AG10803 (cell line): ENCODE measurements around the gene TROAP.
"Not testable (repeated sequence)": the region's sequence is repeated elsewhere in the genome, so short reads cannot be mapped to it uniquely, and the experiment has no call there.

Source experiments
- DNase-seq: peaks from one replicate; pipeline ENCODE4 v3.0.0; 2010; ENCODE audit warnings: low read depth
- H3K4me3 ChIP-seq: 2 replicates; pipeline ENCODE4 v1.5.1; 2011; ENCODE audit warnings: mild to moderate bottlenecking, low read length, control low read depth
- TF ChIP-seq, protein P1 (sequence below): conservative IDR thresholded peaks from 2 replicates; pipeline ENCODE4 v1.5.1; 2011; ENCODE audit warnings: mild to moderate bottlenecking, low read length, control low read depth, inconsistent platforms

TROAP gene

DNA sequence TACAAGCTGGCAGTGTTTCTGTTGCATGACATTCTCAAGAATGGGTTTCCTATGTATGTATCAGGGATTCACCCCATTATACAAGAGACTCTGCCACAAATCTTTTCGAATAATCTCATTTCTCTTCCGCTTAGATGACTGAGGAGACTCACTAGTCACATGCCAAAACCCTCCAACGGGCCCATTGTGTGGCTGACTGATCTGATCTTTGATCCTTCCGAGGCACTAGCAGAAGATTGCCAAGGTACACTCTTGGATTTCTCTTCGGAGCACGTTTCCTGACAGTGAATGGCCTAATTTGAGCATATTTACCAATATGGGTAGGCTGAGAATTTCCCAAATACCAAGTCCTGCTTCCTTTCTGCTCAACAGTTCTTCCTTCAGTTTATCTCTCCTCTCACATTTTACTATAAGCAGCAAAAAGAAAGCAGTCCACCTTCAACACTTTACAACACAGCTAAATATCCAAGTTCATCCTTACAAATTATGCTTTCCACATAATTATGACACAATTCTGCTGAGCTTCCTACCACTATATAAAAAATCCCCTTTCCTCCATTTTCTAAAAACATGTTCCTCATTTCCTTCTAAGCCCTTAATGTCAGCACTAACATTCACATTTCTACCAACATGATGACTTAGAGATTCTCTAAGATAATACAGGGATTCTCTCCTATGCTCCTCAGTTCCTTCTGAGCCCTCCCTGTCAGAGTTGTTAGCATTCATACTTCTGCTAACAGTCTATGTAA lies 17.1 kb upstream of the TROAP start:
- H3K4me3 ChIP-seq: no peak overlapping the region
- DNase-seq: no peak
- TF ChIP-seq, protein P1, sequence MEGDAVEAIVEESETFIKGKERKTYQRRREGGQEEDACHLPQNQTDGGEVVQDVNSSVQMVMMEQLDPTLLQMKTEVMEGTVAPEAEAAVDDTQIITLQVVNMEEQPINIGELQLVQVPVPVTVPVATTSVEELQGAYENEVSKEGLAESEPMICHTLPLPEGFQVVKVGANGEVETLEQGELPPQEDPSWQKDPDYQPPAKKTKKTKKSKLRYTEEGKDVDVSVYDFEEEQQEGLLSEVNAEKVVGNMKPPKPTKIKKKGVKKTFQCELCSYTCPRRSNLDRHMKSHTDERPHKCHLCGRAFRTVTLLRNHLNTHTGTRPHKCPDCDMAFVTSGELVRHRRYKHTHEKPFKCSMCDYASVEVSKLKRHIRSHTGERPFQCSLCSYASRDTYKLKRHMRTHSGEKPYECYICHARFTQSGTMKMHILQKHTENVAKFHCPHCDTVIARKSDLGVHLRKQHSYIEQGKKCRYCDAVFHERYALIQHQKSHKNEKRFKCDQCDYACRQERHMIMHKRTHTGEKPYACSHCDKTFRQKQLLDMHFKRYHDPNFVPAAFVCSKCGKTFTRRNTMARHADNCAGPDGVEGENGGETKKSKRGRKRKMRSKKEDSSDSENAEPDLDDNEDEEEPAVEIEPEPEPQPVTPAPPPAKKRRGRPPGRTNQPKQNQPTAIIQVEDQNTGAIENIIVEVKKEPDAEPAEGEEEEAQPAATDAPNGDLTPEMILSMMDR: no peak

DNA sequence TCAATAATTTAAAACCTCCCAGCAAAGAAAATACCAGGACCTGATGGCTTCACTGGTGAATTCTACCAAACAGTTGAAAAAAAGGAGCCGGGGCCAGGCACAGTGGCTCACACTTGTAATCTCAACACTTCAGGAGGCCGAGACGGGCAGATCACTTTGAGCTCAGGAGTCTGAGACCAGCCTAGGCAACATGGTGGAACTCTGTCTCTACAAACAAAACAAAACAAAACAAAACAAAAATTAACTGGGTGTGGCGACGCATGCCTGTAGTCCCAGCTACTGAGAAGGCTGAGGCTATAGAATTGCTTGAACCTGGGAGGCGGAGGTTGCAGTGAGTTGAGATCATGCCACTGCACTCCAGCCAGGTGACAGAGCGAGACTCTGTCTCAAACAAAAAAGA lies 13.7 kb upstream of the TROAP start:
- TF ChIP-seq, protein P1: no peak
- H3K4me3 ChIP-seq: no peak overlapping the region
- no peak for DNase-seq

DNA sequence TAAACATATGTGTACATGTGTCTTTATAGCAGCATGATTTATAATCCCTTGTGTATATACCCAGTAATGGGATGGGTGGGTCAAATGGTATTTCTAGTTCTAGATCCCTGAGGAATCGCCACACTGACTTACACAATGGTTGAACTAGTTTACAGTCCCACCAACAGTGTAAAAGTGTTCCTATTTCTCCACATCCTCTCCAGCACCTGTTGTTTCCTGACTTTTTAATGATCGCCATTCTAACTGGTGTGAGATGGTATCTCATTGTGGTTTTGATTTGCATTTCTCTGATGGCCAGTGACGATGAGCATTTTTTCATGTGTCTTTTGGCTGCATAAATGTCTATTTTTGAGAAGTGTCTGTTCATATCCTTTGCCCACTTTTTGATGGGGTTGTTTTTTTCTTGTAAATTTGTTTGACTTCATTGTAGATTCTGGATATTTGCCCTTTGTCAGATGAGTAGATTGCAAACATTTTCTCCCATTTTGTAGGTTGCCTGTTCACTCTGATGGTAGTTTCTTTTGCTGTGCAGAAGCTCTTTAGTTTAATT lies 12.5 kb upstream of the TROAP start:
- H3K4me3 ChIP-seq, DNase-seq: not testable (repeated sequence)

DNA sequence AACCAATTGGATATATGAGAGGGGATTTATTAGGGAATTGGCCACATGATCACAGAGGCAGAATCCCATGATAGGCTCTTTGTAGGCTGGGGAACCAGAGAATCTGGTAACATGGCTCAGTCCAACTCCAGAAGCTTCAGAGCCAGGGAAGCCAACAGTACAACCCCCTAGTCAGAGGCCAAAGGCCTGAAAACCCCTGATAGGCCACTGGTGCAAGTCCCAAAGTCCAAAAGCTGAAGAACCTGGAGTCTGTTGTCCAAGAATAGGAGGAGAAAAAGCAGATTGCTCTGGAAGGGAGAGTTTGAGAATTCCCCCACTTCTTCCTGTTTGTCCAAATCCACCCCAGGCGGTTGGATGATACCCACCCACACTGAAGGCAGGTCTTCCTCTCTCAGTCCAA lies 8.2 kb upstream of the TROAP start:
- no peak for DNase-seq
- TF ChIP-seq, protein P1: no peak
- H3K4me3 ChIP-seq: no peak overlapping the region

DNA sequence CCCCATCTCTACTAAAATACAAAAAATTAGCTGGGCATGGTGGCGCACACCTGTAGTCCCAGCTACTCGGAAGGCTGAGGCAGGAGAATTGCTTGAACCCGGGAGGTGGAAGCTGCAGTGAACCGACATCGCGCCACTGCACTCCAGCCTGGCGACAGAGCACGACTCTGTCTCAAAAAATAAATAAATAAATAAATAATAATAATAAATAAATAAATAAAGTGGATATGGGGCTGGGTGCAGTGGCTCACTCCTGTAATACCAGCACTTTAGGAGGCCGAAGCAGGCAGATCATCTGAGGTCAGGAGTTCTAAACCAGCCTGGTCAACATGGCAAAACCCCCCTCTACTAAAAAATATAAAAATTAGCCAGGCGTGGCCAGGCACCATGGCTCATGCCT lies 5.9 kb upstream of the TROAP start:
- not testable (repeated sequence) for H3K4me3 ChIP-seq, DNase-seq

DNA sequence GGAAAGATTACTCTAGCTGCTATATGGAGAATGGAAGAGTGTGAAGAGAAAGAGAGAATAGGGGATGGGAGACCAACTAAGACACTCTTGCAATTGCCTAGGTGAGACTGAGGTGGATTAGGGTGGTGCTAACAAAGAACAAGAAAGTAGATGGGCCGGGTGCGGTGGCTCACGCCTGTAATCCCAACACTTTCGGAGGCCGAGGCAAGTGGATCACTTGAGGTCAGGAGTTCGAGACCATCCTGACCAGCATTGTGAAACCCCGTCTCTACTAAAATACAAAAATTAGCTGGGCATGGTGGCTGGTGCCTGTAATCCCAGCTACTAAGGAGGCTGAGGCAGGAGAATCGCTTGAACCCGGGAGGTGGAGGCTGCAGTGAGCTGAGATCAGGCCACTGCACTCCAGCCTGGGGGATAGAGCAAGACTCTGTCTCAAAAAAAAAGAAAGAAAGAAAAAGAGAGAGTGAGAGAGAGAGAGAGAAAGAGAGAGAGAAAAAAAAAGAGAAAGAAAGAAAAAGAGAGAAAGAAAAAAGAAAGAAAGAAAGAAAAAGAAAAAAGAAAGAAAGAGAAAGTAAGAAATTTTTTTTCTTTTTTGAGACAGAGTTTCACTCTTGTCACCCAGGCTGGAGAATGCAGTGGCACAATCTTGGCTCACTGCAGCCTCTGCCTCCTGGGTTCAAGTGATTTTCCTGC lies 2.5 kb upstream of the TROAP start:
- not testable (repeated sequence) for H3K4me3 ChIP-seq, DNase-seq

DNA sequence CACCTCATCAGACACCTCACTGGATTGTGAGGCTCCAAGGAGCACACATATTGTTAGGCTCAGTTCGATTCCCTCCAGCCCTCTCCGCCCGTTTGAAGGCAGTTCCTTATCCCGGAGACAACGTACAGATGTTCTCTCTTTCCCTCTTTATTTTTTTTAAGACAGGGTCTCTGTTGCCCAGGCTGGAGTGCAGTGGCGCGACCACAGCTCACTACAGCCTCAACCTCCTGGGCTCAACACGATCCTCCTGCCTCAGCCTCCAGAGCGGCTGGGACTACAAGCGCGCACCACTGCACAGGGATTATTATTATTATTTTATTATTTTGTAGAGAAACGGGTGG lies 718 bp upstream of the TROAP start:
- DNase-seq: no peak
- TF ChIP-seq, protein P1: no peak
- peak overlapping the region; percentile 81 for H3K4me3 ChIP-seq

DNA sequence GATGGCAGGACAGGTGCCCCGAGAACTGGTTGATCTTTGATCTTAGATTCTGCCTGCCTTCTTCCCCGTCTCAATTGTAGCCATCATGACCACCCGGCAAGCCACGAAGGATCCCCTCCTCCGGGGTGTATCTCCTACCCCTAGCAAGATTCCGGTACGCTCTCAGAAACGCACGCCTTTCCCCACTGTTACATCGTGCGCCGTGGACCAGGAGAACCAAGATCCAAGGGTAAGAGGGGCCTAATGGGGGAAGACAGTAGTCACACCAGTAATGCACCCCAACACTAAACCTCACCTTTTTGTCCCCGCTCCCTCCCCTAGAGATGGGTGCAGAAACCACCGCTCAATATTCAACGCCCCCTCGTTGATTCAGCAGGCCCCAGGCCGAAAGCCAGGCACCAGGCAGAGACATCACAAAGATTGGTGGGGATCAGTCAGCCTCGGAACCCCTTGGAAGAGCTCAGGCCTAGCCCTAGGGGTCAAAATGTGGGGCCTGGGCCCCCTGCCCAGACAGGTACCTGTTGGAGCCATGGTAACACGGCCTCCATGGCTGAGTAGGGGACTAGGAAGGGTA lies 556 bp downstream of the TROAP start:
- TF ChIP-seq, protein P1: no peak
- peak overlapping the region; percentile 82 for H3K4me3 ChIP-seq
- no peak for DNase-seq
